SK-N-SH (cell line): ENCODE measurements around the gene GMPPA.

ENCODE experiments used
- EP300 ChIP-seq, 2 experiments: IDR thresholded peaks; 2 replicates each; pipeline versions ENCODE4 v1.4.0 to v1.6.1; 2012; ENCODE audit warnings: borderline replicate concordance in 1 of 2, low read depth in 1 of 2, low read length in 1 of 2
- GABPA ChIP-seq: IDR thresholded peaks from 2 replicates; pipeline ENCODE4 v1.4.0; 2012; ENCODE audit warnings: low read depth, mild to moderate bottlenecking
- GATA2 ChIP-seq: sonication (generic); formaldehyde crosslinking; IDR thresholded peaks from 2 replicates; pipeline ENCODE4 v1.5.0; 2020; ENCODE audit warnings: mild to moderate bottlenecking, missing genetic modification reagents
- POLR2AphosphoS5 ChIP-seq: IDR thresholded peaks from 2 replicates; pipeline ENCODE4 v1.6.1; 2012; ENCODE audit warnings: low read depth, low read length
- RAD21 ChIP-seq: IDR thresholded peaks from 2 replicates; pipeline ENCODE4 v1.6.1; 2012; ENCODE audit warnings: mild to moderate bottlenecking, low read length
- RFX5 ChIP-seq: IDR thresholded peaks from 2 replicates; pipeline ENCODE4 v1.6.1; 2012; ENCODE audit warnings: mild to moderate bottlenecking, improper control_type of control experiment, low read length
- SMC3 ChIP-seq: IDR thresholded peaks from 2 replicates; pipeline ENCODE4 v1.6.1; 2012; ENCODE audit warnings: low read depth, low read length, improper control_type of control experiment
- TF ChIP-seq, protein P1 (sequence below): fragments of 200-600 bp; sonication (generic); IDR thresholded peaks from 2 replicates; pipeline ENCODE4 v1.6.1; 2017; ENCODE audit warnings: antibody characterized with exemption, mild to moderate bottlenecking, moderate library complexity
- TF ChIP-seq, protein P2 (sequence below): IDR thresholded peaks from 2 replicates; pipeline ENCODE4 v1.4.0; 2012; ENCODE audit warnings: low read depth, borderline replicate concordance
- TF ChIP-seq, protein P3 (sequence below): fragments of 150-350 bp; IDR thresholded peaks from 2 replicates; pipeline ENCODE4 v1.6.1; 2017; ENCODE audit warnings: antibody characterized with exemption, low read length, low read depth, borderline replicate concordance
- TF ChIP-seq, protein P4 (sequence below): IDR thresholded peaks from 2 replicates; pipeline ENCODE4 v1.6.1; 2012; ENCODE audit warnings: mild to moderate bottlenecking, low read depth, low read length, moderate library complexity

DNA sequence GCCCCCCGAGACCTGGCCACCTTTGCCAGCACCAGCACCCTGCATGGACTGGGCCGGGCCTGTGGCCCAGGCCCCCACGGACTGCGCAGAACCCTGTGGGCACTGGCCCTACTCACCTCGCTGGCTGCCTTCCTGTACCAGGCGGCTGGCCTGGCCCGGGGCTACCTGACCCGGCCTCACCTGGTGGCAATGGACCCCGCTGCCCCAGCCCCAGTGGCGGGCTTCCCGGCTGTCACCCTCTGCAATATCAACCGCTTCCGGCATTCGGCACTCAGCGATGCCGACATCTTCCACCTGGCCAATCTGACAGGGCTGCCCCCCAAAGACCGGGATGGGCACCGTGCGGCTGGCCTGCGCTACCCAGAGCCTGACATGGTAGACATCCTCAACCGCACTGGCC, 16.1 kb downstream of the GMPPA start:
- no peak for TF ChIP-seq POLR2AphosphoS5
- TF ChIP-seq, protein P1, sequence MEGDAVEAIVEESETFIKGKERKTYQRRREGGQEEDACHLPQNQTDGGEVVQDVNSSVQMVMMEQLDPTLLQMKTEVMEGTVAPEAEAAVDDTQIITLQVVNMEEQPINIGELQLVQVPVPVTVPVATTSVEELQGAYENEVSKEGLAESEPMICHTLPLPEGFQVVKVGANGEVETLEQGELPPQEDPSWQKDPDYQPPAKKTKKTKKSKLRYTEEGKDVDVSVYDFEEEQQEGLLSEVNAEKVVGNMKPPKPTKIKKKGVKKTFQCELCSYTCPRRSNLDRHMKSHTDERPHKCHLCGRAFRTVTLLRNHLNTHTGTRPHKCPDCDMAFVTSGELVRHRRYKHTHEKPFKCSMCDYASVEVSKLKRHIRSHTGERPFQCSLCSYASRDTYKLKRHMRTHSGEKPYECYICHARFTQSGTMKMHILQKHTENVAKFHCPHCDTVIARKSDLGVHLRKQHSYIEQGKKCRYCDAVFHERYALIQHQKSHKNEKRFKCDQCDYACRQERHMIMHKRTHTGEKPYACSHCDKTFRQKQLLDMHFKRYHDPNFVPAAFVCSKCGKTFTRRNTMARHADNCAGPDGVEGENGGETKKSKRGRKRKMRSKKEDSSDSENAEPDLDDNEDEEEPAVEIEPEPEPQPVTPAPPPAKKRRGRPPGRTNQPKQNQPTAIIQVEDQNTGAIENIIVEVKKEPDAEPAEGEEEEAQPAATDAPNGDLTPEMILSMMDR, result no peak
- TF ChIP-seq EP300 (IDR thresholded peaks at IDR 0.05; ENCODE audit: borderline replicate concordance in 1 of 2, low read depth in 1 of 2, low read length in 1 of 2), result no peak
- no peak for TF ChIP-seq SMC3
- TF ChIP-seq RFX5, result no peak
- TF ChIP-seq, protein P2, sequence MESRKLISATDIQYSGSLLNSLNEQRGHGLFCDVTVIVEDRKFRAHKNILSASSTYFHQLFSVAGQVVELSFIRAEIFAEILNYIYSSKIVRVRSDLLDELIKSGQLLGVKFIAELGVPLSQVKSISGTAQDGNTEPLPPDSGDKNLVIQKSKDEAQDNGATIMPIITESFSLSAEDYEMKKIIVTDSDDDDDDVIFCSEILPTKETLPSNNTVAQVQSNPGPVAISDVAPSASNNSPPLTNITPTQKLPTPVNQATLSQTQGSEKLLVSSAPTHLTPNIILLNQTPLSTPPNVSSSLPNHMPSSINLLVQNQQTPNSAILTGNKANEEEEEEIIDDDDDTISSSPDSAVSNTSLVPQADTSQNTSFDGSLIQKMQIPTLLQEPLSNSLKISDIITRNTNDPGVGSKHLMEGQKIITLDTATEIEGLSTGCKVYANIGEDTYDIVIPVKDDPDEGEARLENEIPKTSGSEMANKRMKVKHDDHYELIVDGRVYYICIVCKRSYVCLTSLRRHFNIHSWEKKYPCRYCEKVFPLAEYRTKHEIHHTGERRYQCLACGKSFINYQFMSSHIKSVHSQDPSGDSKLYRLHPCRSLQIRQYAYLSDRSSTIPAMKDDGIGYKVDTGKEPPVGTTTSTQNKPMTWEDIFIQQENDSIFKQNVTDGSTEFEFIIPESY, result no peak
- no peak for TF ChIP-seq GABPA
- no peak for TF ChIP-seq GATA2 (CRISPR knock-in tag)
- TF ChIP-seq RAD21, result no peak
- TF ChIP-seq, protein P3, sequence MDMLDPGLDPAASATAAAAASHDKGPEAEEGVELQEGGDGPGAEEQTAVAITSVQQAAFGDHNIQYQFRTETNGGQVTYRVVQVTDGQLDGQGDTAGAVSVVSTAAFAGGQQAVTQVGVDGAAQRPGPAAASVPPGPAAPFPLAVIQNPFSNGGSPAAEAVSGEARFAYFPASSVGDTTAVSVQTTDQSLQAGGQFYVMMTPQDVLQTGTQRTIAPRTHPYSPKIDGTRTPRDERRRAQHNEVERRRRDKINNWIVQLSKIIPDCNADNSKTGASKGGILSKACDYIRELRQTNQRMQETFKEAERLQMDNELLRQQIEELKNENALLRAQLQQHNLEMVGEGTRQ, result no peak
- TF ChIP-seq, protein P4, sequence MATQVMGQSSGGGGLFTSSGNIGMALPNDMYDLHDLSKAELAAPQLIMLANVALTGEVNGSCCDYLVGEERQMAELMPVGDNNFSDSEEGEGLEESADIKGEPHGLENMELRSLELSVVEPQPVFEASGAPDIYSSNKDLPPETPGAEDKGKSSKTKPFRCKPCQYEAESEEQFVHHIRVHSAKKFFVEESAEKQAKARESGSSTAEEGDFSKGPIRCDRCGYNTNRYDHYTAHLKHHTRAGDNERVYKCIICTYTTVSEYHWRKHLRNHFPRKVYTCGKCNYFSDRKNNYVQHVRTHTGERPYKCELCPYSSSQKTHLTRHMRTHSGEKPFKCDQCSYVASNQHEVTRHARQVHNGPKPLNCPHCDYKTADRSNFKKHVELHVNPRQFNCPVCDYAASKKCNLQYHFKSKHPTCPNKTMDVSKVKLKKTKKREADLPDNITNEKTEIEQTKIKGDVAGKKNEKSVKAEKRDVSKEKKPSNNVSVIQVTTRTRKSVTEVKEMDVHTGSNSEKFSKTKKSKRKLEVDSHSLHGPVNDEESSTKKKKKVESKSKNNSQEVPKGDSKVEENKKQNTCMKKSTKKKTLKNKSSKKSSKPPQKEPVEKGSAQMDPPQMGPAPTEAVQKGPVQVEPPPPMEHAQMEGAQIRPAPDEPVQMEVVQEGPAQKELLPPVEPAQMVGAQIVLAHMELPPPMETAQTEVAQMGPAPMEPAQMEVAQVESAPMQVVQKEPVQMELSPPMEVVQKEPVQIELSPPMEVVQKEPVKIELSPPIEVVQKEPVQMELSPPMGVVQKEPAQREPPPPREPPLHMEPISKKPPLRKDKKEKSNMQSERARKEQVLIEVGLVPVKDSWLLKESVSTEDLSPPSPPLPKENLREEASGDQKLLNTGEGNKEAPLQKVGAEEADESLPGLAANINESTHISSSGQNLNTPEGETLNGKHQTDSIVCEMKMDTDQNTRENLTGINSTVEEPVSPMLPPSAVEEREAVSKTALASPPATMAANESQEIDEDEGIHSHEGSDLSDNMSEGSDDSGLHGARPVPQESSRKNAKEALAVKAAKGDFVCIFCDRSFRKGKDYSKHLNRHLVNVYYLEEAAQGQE, result no peak
